HG03354 (cell line): Measurements from ENCODE around the gene HEG1.

Experiments used
- ATAC-seq: cut with Tn5 transposase; IDR thresholded peaks from one replicate; pipeline ENCODE4 v1.9.1; 2021; ENCODE audit warnings: mild to moderate bottlenecking; ENCODE audit not compliant: unreplicated experiment, poor library complexity, severe bottlenecking

Gene HEG1

DNA sequence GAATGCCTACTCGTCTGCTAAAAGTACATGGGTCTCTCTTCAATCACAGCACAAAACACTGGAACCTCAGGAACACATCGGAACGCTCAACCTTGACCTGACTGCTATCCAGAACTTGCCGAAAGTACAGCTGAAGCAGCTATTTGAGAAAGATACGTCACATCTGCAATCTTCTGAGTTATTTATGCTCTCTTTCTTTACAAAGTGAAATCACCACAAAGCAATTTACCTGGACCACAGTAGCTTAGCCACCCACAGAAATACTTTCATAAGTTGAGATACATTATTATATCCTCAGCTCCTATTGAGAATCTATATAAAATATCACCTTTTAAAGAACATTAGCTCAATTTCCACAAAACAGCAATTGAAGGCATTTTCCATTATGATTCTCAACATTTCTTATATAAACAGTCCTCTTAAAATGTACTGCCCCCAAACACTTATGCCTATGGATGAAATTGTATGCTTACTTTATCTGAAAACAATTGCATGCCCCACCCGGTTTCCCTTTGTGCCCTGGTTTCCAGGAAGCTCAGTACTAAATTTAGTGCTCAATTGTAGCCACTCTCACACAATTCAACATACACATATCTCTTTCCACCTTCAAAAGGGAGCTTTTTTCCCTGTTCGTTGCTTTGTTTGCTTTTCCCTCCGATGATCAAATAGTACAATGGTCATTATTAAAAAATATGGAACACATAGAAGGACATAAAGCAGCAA, 31.8 kb downstream of the HEG1 start:
- no peak for ATAC-seq

DNA sequence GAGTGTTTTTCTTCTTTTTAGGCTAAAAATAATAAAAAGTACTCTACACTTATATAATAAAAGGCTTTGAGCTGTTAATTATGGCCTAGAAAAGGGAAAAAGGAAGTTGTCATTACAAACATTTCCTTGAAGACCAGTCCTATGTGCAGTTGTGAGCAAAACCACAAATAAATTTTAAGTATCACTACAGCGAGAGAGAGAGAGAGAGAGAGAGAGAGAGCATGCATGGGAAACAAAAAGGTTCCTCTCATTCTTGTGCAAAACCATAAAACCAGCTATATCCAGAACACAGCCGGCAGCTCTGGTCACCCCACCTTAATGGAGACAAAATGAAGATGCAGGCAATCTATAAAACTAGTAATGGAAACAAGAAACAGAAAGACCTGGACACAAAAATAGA, 33.6 kb downstream of the HEG1 start:
- no peak for ATAC-seq

DNA sequence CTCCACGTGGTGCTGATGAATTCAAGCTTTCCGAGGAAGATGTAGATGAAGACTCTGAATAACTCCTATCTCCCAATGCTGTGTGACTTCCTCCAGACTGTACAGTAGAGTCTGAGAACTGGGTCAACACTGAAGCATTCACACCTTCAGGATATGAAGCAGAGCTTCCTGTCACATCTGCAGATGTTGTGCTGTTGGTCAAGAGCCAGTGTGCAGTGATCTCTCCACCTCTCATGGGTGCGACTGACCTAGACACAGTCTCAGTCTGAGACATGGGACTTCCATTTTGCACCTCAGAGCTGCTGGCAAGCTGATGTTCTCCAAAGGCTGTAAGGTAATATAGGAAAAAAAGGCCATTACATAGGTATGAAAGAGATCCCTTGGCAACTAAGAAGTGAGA, 36.5 kb downstream of the HEG1 start:
- no peak for ATAC-seq

GRCh38 chr3:125017406-125017805, 38.4 kb downstream of the HEG1 start:
- ATAC-seq: no peak

- ATAC-seq: no peak
Observed at GRCh38 chr3:125014570-125015179, 41.1 kb downstream of the HEG1 start.

- no peak for ATAC-seq
Observed at GRCh38 chr3:125013095-125013494, 42.7 kb downstream of the HEG1 start.

GRCh38 chr3:125011941-125012340, 43.9 kb downstream of the HEG1 start:
- no peak for ATAC-seq

DNA sequence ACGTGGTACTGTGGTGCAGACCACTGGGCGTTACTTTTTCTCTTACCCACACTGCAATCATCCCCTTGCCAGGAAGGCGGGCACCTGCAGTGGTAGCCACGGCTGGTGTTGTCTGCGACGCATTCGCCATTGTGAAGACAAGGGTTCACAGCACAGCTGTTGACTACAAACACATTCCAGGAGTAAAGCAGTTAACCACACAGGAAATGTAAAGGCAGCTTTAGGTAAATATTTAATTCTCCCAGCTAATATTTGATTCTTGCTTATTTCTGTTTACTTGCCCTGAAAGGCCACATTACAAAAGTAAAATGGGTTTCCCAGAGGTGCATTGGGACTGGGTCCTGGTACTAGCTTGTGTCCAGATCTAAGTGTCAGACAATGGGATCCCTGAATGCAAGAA, 45.4 kb downstream of the HEG1 start:
- no peak for ATAC-seq

DNA sequence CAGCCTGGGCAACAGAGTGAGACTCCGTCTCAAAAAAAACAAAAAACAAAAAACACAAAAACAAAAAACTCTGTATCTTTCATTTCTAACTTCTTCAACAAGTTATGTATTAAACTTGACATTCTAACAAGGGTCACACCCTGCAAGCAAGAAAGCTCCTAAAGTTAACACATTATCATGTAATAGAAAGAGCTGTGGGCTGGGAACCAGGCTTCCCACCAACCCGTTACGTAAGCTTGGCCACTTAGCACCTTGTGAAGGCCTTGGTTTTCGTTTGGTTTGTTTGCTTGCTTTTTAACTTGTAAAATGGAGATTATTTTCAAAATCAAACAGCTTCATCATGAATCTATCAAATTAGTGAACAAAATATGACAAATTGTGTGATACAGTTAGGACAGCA, 47.0 kb downstream of the HEG1 start:
- ATAC-seq: no peak

GRCh38 chr3:125006291-125006731, 49.5 kb downstream of the HEG1 start:
- no peak for ATAC-seq

DNA sequence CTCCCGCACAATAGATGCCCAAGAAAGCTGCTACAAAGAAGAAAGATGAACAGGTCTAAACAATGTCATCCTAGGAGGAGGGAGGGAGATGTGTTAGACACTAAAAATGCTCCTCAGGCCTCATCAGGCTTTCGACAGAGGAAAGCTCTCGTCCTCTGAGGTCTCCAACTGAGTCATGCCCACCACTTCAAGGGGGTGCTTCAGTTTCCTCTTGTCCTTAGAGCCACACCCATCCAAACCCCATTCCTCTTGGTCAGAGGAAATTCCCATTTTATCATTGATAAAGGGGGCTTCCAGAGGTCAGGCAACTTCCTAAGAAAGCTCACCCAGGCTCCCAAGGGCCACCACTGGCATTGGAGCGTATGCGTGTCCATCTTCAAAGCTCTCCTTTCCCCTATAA, 50.1 kb downstream of the HEG1 start:
- ATAC-seq: no peak

DNA sequence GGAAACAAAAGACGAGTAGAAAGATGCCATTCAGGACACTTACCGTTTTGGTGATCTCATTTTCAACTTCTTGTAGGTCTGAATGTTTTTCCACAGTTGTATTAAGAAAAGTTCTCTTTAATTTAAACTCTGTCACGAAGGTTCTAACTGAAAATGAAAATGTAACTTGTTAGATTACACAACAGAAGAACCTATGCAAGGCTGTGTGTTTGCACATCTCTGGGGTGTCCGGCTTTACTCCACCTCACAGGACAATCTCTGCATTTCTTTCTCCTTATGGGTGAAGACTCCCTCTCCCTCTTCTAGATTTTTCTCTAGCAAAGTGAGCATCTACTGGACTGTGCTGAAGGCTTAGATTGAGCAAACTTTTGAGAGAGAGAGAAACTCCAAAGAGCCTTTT, 50.6 kb downstream of the HEG1 start:
- ATAC-seq: no peak

DNA sequence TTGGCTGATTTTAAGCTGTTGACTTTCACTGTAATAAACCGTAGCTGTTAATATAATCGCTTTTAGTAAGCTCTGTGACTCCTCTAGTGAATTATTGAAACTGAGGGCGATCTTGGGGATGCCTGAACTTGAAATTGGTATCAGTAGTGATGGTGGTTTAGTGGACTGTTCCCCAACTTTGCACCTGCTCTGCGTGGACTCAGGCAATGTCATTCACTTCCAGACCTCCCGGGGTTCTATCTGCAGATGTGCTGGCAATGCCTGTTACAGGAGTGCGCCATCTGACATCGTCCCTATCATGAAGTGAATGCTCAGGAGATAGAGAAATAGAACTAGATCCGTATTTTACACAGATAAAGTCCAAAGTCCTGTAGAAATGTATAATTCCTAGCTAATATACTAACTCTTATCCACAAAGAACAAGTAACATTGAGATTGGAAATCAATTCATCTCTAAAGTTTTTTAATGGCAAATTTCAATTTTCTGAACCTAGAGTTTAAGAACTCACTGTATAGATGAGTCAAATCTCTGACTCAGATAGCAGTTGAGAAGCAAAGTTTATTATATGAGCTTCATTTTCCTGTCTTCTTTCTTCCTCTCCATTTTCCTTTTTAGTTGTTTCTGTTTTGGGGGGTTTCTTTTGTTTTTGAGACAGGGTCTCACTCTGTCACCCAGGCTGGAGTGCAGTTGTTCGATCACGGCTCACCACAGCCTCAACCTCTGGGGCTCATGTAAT, 51.8 kb downstream of the HEG1 start:
- ATAC-seq: no peak

- no peak for ATAC-seq
Observed at GRCh38 chr3:125003369-125003853, 52.4 kb downstream of the HEG1 start.

GRCh38 chr3:125002414-125003368, 53.1 kb downstream of the HEG1 start:
- ATAC-seq: no peak

- ATAC-seq: no peak
Observed at GRCh38 chr3:125001557-125002413, 54.0 kb downstream of the HEG1 start.

DNA sequence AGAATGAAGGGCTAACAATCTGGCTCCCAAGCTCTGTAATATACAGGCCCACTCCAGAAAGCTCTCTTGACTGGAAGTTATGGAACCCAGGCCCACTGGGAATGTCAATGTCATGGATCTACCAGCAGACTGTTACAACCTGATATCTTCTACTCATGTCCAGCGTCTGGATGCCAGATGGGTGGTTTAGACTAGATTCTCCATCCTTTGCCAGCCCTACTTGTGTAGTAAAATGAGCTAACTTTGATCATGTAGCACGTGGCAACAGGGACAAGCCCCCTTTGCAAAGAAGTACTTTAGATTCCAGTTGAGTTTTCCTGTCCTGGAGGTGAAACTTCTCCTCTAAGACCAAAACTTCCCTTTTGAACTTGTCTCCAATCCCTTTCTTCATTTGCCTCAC, 55.1 kb downstream of the HEG1 start:
- no peak for ATAC-seq

GRCh38 chr3:124999897-125000435, 55.8 kb downstream of the HEG1 start:
- no peak for ATAC-seq

DNA sequence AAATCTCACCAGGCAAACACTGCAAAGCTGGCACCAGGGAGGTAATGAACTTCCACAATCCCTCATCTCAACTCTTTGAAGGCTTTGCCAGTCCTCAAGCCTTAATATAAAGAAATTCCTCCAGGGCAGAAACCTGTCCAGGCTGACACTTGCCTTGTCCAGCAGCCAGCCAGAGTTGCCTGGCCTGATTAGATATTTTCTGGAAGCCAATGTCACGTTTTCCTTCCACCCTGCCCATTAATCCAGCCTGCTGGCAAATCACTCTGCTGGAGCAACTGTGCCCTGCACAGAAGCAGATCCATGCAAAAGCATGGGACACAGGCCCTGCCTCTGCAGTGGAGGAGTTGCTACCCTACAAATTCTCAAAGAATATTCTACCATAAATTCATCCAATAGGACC, 56.5 kb downstream of the HEG1 start:
- no peak for ATAC-seq
